GM21447 (cell line): ENCODE data around the gene TTC7B.

Source experiments
- ATAC-seq: cut with Tn5 transposase; IDR thresholded peaks from one replicate; pipeline ENCODE4 v1.9.1; 2021; ENCODE audit not compliant: unreplicated experiment

The TTC7B gene

DNA sequence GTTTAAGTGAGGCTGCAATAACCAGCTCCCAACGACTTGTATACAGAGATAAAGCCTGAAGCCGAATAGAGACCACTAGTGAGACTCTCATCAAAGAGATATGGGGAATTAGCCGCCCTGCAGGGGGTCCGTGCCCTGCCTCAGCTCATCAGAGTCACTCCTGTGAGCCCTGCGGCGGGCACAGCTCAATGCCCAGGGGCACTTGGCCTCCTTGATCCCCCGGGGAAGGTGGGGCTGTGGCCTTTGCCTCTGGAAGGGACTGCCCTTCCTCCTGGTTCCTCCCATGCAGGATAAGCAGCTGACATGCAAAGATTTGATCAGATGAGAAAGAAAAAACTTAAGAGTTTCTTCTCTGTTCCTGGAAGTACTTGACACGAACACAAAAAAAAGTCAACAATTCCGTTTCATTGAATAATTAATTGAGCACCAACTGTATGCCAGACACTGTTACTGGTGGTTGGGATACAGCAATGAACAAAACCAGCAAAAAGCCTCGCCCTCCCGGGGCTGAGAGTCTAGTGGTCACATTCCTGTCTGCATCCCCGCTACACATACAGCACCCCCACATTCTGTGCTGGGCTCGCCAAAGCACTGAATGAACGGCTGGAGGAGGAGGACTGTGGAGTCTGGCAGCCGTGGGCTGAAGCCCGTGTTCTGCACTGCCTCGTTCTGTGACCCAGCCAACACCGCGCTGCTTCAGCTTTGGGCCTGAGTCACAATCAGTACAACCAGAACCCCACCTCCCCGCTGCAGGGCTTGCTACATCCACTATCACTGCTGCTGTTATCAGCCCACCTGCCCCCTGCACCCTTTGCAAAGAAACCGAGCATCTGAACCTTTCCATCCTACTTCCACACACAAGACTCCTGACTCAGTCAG lies 10.3 kb downstream of the TTC7B start:
- no peak for ATAC-seq

GRCh38 chr14:90805084-90805391 lies 11.2 kb downstream of the TTC7B start:
- no peak for ATAC-seq

DNA sequence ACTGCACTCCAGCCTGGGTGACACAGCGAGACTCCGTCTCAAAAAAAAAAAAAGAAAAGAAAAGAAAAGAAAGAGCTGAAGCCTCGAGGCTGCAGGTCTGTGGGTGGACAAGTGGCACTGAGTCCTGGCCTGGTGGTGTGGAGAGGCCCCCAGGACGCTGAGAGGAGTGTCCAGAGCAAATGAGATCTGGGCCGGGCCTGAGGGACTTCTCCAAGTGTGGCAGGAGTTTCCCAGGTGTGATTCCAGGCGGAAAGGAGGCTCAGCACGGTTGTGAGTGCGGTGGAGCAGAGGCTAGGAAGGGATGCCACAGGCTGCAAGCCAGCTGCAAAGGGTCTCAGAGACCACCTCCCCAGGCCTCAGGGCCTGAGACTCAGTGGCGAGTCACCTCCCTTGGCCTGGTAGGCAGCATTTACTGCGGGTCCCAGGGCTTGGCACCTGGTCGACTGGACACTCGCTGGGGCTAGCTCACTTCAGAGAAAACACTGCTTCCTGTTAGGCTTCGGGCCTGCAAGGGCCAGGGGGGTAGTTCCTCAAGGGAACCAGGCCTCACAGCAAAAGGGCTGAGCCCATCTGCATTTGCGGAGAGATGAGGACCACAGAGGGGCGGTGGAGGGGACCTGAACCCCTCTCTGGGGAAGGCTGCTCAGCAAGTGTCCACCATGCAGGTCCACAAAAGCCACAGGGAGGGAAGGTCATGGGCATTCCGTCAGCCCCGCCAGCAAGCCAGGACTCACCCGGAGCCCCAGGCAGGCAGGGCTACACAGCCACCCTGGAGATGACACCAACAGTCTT lies 11.7 kb downstream of the TTC7B start:
- ATAC-seq: no peak

DNA sequence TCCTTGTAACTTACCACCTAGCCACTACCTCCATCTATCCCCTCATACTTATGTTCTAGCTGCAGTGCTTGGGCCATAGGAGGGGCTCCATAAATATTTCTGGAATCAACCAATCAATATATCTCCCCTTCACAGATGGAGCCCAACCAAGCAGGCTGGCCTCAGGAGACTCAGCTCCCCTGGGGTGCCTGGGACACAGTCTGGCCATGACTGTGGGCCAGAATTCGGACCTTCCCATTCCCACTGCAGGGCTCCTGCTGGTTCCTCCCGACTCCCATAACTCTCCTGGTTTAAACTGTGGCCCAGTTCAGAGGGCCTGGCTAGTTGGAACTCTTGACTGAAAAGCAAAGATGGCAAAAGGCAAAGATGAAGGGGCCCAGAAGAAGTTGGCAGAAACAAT lies 13.0 kb downstream of the TTC7B start:
- no peak for ATAC-seq

GRCh38 chr14:90799420-90799819 lies 16.8 kb downstream of the TTC7B start:
- ATAC-seq: no peak

- ATAC-seq: no peak
Observed at GRCh38 chr14:90797919-90798318, 18.3 kb downstream of the TTC7B start.

DNA sequence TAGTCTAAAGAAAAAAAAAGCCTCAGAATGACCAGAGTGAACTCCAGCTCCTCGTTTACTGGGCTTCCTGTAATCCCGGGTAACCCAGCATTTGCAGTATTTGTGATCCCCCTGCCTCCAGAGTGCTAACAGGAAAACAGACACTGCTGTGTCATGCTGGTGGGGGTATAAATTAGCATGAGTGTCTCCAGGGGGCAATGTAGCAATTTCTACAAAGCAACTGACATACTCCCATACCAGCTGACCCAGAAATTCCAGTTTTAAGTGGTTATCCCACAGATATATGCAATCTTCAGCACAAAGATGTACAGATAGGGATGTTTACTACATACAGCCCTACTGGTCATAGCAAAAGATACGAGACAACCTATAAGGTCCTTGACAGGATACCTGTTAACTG lies 18.8 kb downstream of the TTC7B start:
- ATAC-seq: no peak

- no peak for ATAC-seq
Observed at GRCh38 chr14:90796329-90796728, 19.9 kb downstream of the TTC7B start.

GRCh38 chr14:90795744-90796143 lies 20.5 kb downstream of the TTC7B start:
- ATAC-seq: no peak

- no peak for ATAC-seq
Observed at GRCh38 chr14:90791486-90791885, 24.7 kb downstream of the TTC7B start.

GRCh38 chr14:90788031-90788430 lies 28.2 kb downstream of the TTC7B start:
- ATAC-seq: no peak

DNA sequence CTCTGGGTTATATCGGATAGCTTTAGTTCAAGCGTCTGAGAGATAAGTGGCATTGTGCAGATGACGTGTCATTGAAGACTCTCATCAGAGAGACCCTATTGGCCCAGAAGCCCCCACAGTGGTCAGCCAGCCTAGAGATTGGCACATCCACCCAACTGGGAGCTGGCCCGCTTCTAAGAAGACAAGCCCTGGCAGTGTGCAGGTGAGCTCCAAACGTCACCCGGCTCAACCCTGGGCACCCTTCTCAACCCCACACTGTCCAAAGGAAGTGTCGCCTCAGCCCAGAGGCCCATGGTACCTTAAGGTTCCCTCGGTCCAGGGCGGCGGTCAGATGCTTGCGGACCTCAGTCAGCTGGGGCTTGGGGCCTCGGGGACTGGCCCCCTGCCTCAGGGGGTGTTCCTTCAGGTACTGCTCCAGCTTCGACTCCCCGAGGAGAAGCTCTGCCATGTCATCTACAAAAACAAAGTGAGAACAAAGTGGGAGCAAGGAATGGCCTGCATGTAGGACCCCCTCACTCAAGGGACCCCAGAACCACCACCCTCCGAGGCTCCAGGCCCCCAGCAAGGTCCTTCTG lies 30.3 kb downstream of the TTC7B start:
- no peak for ATAC-seq

- ATAC-seq: no peak
Observed at GRCh38 chr14:90785471-90785870, 30.8 kb downstream of the TTC7B start.

- ATAC-seq: no peak
Observed at GRCh38 chr14:90784621-90785270, 31.5 kb downstream of the TTC7B start.

GRCh38 chr14:90783344-90783743 lies 32.9 kb downstream of the TTC7B start:
- no peak for ATAC-seq

- no peak for ATAC-seq
Observed at GRCh38 chr14:90782892-90783291, 33.3 kb downstream of the TTC7B start.

- ATAC-seq: no peak
Observed at GRCh38 chr14:90781876-90782275, 34.4 kb downstream of the TTC7B start.

- ATAC-seq: no peak
Observed at GRCh38 chr14:90781344-90781761, 34.9 kb downstream of the TTC7B start.

DNA sequence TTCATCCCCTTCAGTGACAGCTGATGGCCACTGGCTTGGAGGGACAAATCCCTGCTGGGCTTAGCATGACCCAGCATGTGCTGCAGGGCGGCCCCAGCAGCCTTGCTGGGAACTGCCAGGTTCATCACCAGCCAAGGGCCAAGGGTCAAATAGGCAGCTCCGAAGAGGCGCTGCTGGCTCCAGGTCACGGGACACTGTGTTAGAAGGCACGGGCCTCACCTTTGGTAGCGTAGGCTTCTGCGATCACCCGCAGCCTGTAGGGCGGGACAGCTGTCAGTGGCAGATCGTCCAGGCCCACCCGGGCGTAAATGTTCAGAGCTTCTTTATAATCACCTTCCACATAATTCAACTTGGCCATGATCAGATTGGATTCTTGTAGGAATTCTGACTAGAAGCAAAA lies 35.7 kb downstream of the TTC7B start:
- no peak for ATAC-seq

DNA sequence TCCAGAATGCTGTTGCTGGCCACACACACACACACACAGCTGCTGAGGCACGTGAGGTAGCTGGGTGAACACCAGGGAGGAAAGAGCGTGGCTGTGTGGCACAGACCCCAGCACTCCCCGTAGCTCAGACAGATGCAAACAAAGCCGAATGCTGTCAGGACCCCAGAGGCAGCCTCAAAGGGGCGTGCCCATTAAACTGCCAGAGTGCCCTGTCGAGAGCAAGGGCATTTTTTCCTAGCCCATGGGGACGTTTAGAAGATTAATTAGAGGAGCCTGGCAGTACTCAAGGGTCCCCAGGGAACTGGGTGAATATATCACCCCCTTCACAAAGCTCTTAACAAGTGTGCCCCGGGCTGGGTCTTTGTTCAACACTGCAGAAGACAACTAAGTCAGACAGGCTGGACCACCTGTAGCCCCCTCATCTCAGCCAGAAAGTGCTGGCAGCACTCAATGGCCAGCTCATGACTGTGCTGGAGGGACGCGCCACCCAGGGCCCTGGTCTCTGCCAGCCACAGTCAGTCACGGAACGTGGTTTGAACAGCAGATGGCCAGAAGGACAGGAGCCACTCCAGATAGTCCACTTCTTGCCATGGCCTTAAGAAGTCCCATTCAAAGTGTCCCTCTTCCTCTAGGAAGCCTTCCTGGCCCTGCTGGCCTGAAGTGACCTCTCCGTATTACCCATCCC lies 37.5 kb downstream of the TTC7B start:
- ATAC-seq: no peak
